GM08714 (cell line): Measurements from ENCODE around the gene PDIA6.
A peak's percentile ranks its signal among the peaks of the same experiment; 100 is the strongest.

Source experiments
- H3K4me3 ChIP-seq: fragments of 200-500 bp; sonication (Bioruptor generic); 2 replicates; pipeline ENCODE4 v1.5.1; 2014; ENCODE audit warnings: mild to moderate bottlenecking, low read length, inconsistent platforms
- ZNF274 ChIP-seq: IDR thresholded peaks from 2 replicates; pipeline ENCODE4 v1.6.1; 2012; ENCODE audit warnings: mild to moderate bottlenecking, low read depth, low read length

The PDIA6 gene, protein sequence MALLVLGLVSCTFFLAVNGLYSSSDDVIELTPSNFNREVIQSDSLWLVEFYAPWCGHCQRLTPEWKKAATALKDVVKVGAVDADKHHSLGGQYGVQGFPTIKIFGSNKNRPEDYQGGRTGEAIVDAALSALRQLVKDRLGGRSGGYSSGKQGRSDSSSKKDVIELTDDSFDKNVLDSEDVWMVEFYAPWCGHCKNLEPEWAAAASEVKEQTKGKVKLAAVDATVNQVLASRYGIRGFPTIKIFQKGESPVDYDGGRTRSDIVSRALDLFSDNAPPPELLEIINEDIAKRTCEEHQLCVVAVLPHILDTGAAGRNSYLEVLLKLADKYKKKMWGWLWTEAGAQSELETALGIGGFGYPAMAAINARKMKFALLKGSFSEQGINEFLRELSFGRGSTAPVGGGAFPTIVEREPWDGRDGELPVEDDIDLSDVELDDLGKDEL

DNA sequence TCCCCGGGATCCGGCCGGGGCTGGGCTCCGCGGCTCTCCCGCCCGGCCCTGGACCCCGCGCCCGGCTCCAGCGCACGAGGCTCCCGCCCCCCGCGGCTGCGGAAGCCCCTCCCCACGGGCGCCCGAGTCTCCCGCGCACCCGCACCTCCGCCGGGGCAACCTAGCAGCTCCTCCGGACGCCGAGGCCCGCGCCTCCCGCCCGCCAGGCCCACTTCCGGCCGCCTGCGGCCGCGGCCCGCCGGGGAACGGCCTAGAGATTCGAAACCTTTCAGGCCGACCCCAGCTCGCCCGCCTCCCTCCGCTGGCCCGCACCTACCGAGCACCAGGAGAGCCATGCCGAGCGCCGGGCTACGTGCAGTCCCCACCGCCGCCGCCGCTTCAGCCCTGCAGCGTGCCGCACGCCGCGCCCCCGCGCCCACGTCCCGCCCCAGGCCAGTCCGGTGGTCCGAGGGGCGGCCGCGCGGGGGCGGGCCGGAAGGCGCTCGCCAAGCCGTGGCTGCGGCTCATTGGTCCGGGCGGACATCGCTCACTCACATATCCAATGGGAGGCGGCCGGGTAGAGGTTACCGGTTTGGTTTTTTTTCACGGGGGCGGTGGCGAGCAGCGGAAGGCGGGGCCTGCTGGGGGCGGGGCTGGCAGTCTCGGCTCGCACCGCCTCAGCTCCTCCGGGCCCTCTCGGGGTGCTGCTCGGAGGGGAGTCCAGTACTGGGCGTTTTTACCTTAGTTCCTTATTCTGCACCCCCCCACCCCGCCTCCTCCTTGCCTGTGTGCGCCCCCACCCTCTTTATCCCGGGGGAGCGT, at the start of gene PDIA6:
TSS of gene PDIA6 (minus strand) at position 424 of the 801 bp plus-strand sequence. CDS start at position 335, 89 bp downstream.
- H3K4me3 ChIP-seq = peak within 1 kb of the TSS; percentile 94
- TF ChIP-seq ZNF274 = no peak

DNA sequence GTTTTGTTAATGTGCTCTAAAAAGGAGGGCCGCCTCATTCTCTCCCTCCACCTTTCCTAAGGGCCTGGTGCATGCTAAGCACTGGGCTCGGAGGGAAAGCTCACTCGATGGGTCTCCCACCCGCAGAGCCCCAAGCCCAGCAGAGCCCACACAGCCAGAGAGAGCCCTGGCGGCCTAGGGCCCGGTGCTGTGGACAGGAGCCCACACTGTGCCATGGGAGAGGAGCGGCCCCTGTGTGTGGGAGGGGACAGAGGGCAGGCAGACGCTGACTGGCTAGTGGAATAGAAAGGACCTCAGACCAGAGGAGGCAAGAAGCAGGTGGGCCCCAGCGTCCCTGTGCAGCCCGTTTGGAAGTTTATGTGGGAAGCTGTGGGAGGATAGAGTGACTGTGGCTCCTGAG, 49.7 kb upstream of the PDIA6 start:
- TF ChIP-seq ZNF274 = no peak
- no peak overlapping the region for H3K4me3 ChIP-seq

DNA sequence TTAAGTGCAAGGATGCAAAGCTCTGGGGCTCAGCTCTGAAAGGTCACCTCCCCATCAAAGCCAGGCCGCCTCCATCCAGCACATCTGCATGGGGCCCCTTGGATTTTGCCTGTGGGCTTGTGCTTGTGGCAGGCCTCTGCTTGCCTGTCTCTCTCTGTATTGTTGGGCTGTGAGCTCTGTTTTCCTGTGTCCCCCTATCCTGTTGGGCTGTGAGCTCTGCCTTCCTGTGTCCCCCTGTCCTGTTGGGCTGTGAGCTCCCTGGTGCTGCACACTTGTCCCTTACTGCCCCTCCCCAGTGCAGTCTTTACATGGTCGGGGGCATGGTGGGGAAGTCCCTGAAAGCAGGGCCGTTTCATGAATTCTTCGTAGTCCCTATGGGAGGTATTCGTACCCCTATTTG, 49.2 kb upstream of the PDIA6 start:
- H3K4me3 ChIP-seq = no peak overlapping the region

DNA sequence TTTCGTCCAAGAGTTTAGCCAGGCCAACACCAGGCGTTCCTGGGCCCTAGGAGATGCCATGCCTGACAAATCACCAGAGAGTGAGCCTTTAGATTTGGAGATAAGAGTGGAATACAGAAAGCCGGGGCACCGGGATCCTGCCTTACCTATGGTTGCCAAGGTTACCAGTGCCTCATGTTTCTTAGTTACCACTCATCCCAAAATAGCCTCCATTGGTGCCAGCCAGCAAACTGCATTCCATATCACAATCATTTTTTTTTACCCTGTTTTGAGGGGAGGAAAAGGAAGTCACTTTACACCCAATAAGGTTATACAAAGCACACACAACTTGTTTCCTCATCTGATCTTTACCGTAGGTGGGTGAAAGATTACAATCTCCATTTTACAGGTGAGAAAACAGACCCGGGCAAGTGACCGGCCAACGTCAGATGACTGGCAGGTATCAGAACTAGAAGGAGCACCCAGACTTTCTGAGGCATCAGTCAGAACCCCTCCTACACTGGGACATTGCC, 48.3 kb upstream of the PDIA6 start:
- TF ChIP-seq ZNF274 = no peak
- H3K4me3 ChIP-seq = no peak overlapping the region

More for the DNA sequence above, 49.2 kb upstream of the PDIA6 start:
- no peak for TF ChIP-seq ZNF274

DNA sequence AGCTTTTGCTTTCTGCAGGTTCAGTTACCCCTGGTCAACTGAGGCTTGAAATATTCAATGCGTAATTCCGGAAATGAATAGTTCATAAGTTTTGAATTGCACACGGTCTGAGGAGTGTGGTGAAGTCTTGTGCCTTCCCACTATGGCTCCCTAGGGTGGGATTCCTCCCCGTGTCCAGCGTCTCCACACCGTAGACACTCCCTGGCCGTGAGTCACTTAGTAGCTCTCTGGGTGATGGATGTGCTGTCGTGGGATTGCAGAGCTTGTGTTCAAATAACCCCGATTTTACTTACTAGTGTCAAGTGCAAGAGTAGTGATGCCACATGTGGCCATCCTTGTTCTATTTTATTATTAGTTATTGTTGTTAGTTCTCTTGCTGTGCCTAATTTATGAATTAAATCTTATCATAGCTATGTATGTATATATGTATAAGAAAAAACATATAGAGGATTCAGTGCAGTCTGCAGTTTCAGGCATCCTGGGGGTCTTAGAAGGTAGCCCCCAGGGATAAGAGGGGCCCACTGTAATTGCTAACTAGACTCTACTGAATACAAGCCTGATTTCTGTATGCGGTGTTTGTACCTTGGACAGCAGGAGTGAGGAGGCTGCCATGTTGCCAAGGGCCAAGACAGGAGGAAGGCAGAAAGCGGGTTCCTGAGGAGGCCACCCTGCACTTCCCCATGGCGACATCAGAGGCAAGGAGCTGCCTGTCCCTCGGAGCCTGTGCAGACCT, 47.7 kb upstream of the PDIA6 start:
- no peak overlapping the region for H3K4me3 ChIP-seq
- TF ChIP-seq ZNF274 = no peak

DNA sequence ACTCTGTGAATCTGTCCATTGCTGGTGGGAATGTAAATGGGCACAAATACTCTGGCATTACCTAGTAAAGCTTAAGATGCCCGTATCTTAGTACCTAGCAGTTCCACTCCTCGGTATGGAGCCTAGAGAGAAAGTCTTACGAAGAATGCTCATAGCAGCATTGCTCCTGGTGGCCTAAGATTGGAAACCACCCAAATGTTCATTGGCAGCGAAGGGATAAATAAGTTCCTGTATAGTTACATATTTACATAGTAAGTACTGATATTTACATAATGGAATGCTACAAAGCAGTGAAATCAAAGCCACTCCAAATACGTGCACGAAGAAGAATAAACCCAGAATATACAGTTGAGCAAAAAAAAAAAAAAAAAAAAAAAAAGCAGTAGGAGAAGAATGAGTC, 46.7 kb upstream of the PDIA6 start:
- no peak for TF ChIP-seq ZNF274
- no peak overlapping the region for H3K4me3 ChIP-seq

DNA sequence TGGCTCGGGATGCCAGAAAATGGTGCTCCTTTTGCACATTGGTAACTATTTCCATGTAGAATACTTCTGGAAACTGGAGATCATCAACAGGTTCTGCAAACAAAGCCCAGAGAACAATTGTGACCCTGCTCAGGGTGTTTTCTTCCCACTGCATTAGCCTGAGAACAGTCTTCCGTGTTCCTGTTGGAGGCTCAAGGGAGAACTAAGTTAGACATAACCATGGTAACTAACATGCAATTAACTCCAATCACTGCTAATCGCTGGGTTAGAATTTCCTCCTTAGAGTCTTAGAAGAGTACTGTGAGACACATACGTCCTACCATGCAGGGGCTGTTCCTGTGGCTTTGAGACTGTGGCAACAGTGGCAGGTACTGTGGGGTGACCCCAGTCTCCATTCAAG, 36.0 kb upstream of the PDIA6 start:
- H3K4me3 ChIP-seq = no peak overlapping the region
- no peak for TF ChIP-seq ZNF274

DNA sequence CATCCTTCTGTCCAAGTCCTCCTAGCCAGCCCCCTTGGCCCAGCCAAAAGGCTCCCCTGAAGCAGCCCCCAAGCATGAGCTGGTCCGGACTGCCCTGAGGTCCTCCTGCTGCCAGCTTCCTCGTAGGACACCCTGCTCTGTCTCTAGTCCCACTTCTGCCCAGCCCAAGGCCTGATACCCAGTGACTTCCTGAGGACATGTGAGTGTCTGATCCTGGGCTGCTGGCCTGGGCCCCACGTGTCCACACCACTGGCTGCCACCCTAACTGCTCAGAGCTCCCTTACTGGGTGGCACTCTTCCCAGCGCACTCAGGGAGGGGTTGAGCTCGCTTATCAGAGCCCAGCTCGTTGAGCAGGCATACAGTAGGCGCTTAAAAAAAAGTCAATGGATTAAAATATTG, 34.4 kb upstream of the PDIA6 start:
- TF ChIP-seq ZNF274 = no peak
- H3K4me3 ChIP-seq = no peak overlapping the region

DNA sequence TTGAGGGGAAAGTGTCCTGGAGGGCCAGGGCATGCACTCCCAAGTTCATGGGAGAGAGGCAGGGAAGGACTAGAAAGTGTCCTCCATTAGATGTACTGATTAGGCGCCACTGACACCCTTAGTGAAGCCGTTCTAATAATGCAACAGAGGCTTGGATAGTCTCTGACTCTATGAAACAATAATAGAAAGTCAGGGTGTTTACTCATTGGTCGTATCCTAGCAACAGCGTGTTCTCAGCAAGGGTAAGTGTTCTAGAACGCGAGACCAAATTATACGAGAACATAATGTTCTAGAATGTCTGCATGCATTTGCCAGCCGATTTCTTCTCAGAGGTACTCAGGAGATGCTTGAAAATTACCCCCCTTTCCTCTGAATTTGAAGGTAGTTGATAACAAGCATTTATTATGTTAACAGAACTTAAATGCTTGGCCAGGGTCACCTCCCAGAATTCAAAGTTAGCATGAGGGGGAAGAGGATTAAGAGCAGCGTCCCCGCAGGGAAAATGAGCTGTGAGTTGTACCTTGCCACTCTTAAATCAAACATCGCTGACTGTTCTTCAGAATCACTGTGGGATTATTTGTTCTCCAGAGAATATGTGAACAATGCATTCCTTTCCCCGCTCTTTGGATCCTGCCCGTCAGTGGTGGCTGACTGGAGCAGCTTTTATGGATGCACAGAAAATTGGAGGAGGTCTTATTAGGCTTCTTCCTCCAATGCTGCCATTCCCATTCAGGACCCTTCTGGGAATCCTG, 33.7 kb upstream of the PDIA6 start:
- no peak overlapping the region for H3K4me3 ChIP-seq
- TF ChIP-seq ZNF274 = no peak

DNA sequence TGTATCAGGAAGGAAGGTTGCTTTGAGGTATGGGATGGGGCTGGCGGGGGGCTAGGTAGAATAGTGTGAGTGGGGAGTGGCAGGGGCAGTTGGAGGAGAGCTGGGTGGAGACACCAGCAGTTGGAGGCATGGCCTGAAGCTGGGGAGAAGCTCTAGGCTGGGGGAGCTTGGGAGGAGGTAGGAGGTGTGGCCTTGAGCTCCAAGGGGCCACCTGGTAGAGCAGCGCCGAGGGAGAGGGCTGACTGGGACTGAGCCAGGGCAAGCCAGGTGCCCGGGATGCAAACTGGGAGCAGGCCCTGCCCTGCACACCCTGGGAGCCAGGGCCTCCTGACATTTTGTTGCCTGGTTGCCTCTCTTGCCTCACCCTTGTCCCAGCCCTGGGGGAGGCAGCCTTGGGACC, 33.1 kb upstream of the PDIA6 start:
- no peak overlapping the region for H3K4me3 ChIP-seq
- TF ChIP-seq ZNF274 = no peak

DNA sequence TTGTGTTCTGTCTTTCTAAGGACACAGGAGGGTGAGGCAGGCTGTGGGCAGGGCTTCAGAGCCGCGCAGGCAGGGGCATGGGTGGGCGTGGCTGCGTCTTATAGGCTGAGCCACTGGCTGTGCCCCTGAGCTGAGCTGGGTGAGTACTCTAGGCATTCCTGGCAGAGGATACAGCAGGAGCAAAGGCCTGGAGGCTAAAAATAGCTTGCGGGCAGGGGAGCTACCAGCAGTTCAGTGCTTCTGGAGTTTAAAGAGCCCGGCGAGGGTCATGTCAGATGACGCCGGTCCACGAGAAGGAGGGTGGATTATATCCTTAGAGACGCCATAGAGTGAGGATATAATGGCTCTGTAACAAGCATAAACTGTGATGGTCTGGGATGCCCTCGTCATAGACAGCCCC, 31.5 kb upstream of the PDIA6 start:
- no peak for TF ChIP-seq ZNF274
- no peak overlapping the region for H3K4me3 ChIP-seq

DNA sequence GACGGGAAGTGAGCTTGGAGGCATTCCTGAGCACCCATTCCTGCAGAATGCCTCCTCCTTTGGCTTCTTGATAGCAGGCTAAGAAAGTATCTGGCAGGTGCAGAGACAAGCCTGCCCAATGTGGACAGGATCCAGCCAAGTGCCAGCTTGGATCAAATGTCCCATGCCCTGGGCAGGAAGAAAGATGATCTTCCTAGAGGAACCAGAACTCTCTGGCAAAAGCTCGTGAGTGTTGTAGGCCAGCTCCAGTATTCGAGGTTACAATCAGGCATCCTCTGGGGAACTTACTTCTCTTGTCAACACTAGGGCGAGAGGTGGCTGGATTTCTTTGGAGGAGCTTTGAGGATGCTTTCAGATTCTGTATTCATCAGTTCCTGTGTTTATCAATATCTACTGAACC, 29.9 kb upstream of the PDIA6 start:
- no peak overlapping the region for H3K4me3 ChIP-seq
- TF ChIP-seq ZNF274 = no peak

DNA sequence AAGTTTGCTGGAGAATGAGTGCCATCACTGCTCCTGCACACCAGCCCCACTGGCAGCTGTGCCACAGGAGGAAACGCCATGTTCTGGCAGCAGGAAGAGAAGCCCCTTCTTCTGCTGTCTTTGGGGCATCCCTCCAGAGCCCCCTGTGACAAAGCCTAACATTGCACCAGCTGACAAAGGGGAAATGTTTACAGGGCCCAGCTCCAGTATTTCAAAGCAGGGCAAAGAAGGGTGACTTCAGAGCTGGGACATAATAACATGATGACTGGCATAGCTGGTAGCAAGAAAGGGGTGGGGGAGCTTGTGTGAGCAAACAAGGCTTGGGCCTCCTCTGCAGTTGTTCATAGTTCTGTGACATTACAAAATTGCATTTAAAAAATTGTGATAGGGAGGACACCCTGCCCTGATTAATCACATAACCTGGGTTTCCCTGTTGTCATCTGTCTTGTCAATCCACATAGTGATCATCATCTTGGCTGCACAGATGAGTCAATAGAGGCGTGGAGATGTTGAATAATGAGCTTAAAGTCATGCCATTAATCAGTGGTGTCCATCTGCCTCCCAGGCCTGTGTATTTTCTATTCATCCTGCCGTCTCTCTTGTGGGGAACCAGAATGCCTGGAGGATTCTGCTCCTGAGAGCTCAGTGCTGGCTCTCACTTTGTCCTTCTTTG, 29.1 kb upstream of the PDIA6 start:
- no peak for TF ChIP-seq ZNF274
- H3K4me3 ChIP-seq = no peak overlapping the region
